GM19099 (cell line): Measurements from ENCODE around the gene CCDC154.

Source experiments
- POLR2A ChIP-seq: IDR thresholded peaks from 3 replicates; pipeline ENCODE4 v1.6.1; 2011; ENCODE audit warnings: low read depth; ENCODE audit not compliant: insufficient read length; ENCODE audit errors: extremely low read depth

The CCDC154 gene

GRCh38 chr16:1450841-1451240 lies 6.5 kb upstream of the CCDC154 start:
- no peak for TF ChIP-seq POLR2A

GRCh38 chr16:1450218-1450617 lies 5.9 kb upstream of the CCDC154 start:
- no peak for TF ChIP-seq POLR2A

- no peak for TF ChIP-seq POLR2A
Observed at GRCh38 chr16:1449201-1449788, 4.9 kb upstream of the CCDC154 start.

- no peak for TF ChIP-seq POLR2A
Observed at GRCh38 chr16:1448536-1449116, 4.3 kb upstream of the CCDC154 start.

GRCh38 chr16:1447965-1448364 lies 3.6 kb upstream of the CCDC154 start:
- TF ChIP-seq POLR2A = no peak

- TF ChIP-seq POLR2A = no peak
Observed at GRCh38 chr16:1446296-1447080, 2.1 kb upstream of the CCDC154 start.

- TF ChIP-seq POLR2A = no peak
Observed at GRCh38 chr16:1445518-1446203, 1.3 kb upstream of the CCDC154 start.

- no peak for TF ChIP-seq POLR2A
Observed at GRCh38 chr16:1444730-1445517, 568 bp upstream of the CCDC154 start.

- TF ChIP-seq POLR2A = no peak
Observed at GRCh38 chr16:1443403-1443973, 868 bp downstream of the CCDC154 start.

GRCh38 chr16:1442697-1443096 lies 1.7 kb downstream of the CCDC154 start:
- TF ChIP-seq POLR2A = no peak

- TF ChIP-seq POLR2A = no peak
Observed at GRCh38 chr16:1441391-1441829, 2.9 kb downstream of the CCDC154 start.

GRCh38 chr16:1439058-1439698 lies 5.2 kb downstream of the CCDC154 start:
- TF ChIP-seq POLR2A = no peak

GRCh38 chr16:1438229-1439057 lies 5.9 kb downstream of the CCDC154 start:
- no peak for TF ChIP-seq POLR2A

GRCh38 chr16:1437606-1438005 lies 6.8 kb downstream of the CCDC154 start:
- TF ChIP-seq POLR2A = no peak
